ENCODE data around the gene TRIM44.

Gene TRIM44

GRCh38 chr11:35822815-35823495 lies 160.4 kb downstream of the TRIM44 start:
- Histone ChIP-seq H3K9me3 (ENCODE audit: control insufficient read depth, low read length) (no peaks in the 10 kb centered on the region), H3K4me3 (ENCODE audit: low read depth, low read length) (no peak overlapping the region), H3K36me3 (ENCODE audit: control insufficient read depth, insufficient read depth, low read length) (no peaks in the 10 kb centered on the region), H3K4me1 (peaks cover 2% of the 10 kb centered on the region), H3K79me2 (no peaks in the 10 kb centered on the region), H3K9ac (no peak overlapping the region), H2AFZ (no peak overlapping the region), H3K4me2 (ENCODE audit: low read length) (no peak overlapping the region), H3K27ac (no peak overlapping the region), H3K27me3 (ENCODE audit: control insufficient read depth, insufficient read depth, low read length) (no peaks in the 10 kb centered on the region)
- TF ChIP-seq CTCF (IDR thresholded peaks at IDR 0.05), result no peak

GRCh38 chr11:35823742-35824298 lies 161.2 kb downstream of the TRIM44 start:
- Histone ChIP-seq H3K4me2 (ENCODE audit: low read length) (no peak overlapping the region), H2AFZ (no peak overlapping the region), H3K4me1 (peaks cover 2% of the 10 kb centered on the region), H3K9ac (no peak overlapping the region), H3K27ac (no peak overlapping the region), H3K4me3 (ENCODE audit: low read depth, low read length) (no peak overlapping the region), H3K27me3 (ENCODE audit: control insufficient read depth, insufficient read depth, low read length) (no peaks in the 10 kb centered on the region), H3K79me2 (no peaks in the 10 kb centered on the region), H3K9me3 (ENCODE audit: control insufficient read depth, low read length) (no peaks in the 10 kb centered on the region), H3K36me3 (ENCODE audit: control insufficient read depth, insufficient read depth, low read length) (no peaks in the 10 kb centered on the region)
- TF ChIP-seq CTCF (IDR thresholded peaks at IDR 0.05), result no peak

GRCh38 chr11:35825386-35825785 lies 162.8 kb downstream of the TRIM44 start:
- H2AFZ ChIP-seq, result no peak overlapping the region

GRCh38 chr11:35826006-35826405 lies 163.4 kb downstream of the TRIM44 start:
- no peak overlapping the region for H2AFZ ChIP-seq
- H3K4me2 ChIP-seq (ENCODE audit: low read length), result no peak overlapping the region
- no peaks in the 10 kb centered on the region for H3K79me2 ChIP-seq
- H3K4me3 ChIP-seq (ENCODE audit: low read depth, low read length), result no peak overlapping the region
- TF ChIP-seq CTCF (IDR thresholded peaks at IDR 0.05), result no peak
- H3K9ac ChIP-seq, result no peak overlapping the region
- no peaks in the 10 kb centered on the region for H3K27me3 ChIP-seq (ENCODE audit: control insufficient read depth, insufficient read depth, low read length)
- no peak overlapping the region for H3K27ac ChIP-seq
- H3K9me3 ChIP-seq (ENCODE audit: control insufficient read depth, low read length), result no peaks in the 10 kb centered on the region
- peaks cover 2% of the 10 kb centered on the region for H3K4me1 ChIP-seq
- no peaks in the 10 kb centered on the region for H3K36me3 ChIP-seq (ENCODE audit: control insufficient read depth, insufficient read depth, low read length)

More at GRCh38 chr11:35825386-35825785, 162.8 kb downstream of the TRIM44 start:
- H3K79me2 ChIP-seq, result no peaks in the 10 kb centered on the region
- H3K4me1 ChIP-seq, result peaks cover 2% of the 10 kb centered on the region
- H3K36me3 ChIP-seq (ENCODE audit: control insufficient read depth, insufficient read depth, low read length), result no peaks in the 10 kb centered on the region
- no peak overlapping the region for H3K9ac ChIP-seq
- H3K4me3 ChIP-seq (ENCODE audit: low read depth, low read length), result no peak overlapping the region
- H3K27ac ChIP-seq, result no peak overlapping the region
- no peak for TF ChIP-seq CTCF (IDR thresholded peaks at IDR 0.05)
- H3K9me3 ChIP-seq (ENCODE audit: control insufficient read depth, low read length), result no peaks in the 10 kb centered on the region
- no peak overlapping the region for H3K4me2 ChIP-seq (ENCODE audit: low read length)
- H3K27me3 ChIP-seq (ENCODE audit: control insufficient read depth, insufficient read depth, low read length), result no peaks in the 10 kb centered on the region

- Histone ChIP-seq H3K4me2 (ENCODE audit: low read length) (no peak overlapping the region), H3K4me1 (peaks cover 2% of the 10 kb centered on the region), H3K9ac (no peak overlapping the region), H2AFZ (no peak overlapping the region), H3K27me3 (ENCODE audit: control insufficient read depth, insufficient read depth, low read length) (no peaks in the 10 kb centered on the region), H3K27ac (no peak overlapping the region), H3K4me3 (ENCODE audit: low read depth, low read length) (no peak overlapping the region), H3K79me2 (no peaks in the 10 kb centered on the region), H3K9me3 (ENCODE audit: control insufficient read depth, low read length) (no peaks in the 10 kb centered on the region), H3K36me3 (ENCODE audit: control insufficient read depth, insufficient read depth, low read length) (no peaks in the 10 kb centered on the region)
- no peak for TF ChIP-seq CTCF (IDR thresholded peaks at IDR 0.05)
Observed at GRCh38 chr11:35826949-35827348, 164.4 kb downstream of the TRIM44 start.
